ENCODE data around the gene KIRREL3.
A peak's percentile ranks its signal among the peaks of the same experiment; 100 is the strongest.

KIRREL3 gene

DNA sequence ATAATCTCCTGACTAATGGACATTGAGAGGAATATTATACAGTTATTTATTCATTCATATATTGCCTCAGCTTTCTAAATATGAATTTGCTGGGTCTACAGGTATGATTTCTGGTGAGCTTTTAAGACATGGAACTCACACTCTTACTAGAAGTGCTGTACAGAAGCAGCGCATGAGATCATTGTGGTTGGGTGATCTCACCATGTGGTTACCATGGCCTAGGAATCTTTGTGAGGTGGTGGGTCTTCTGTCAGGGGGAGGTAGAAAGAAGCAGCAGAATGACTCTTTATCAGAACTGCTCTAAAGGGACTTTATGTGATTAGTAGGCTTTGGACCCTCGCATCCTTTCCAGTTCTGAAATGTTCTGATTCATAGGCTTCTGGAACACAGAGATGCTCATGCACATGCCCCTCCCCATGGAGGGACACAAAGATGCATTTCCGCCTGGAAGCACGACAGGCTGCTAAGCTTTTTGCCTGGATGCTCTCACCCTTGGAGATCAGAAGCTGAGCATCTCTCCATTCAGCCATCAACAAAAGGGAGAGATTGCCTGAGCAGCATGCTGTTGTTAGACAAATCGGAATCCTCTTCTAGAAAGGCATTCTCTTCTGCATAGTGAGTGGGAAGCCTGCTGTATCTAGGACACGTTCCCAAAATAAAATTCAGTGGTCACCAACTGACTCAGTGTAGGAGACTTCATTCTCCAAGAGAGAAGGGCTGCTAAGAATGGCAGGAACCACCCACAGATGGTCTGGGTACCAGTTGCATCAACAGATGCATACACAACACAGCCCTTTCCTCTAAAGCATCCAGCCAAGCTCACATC lies 51.3 kb downstream of the KIRREL3 start:
- peak; percentile 83 for DNase-seq

DNA sequence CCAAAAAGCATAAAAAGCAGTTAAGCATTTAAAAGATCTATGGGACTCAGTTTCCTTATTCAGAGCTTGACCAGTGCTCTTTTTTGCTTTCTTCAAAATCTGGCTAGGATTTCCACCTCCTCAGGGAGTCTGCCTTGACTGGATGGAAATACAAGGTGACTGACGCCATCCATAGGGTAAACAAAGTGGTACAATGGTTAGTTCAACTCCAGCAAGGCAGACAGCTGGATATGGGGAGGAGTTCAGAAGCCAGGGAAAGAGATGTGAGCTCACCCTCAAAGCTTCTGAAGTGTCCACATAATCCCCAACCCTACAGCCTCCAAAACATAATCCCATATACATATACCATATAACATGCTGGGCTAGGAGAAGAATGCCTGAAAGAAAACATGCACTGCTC lies 52.0 kb downstream of the KIRREL3 start:
- no peak for DNase-seq

DNA sequence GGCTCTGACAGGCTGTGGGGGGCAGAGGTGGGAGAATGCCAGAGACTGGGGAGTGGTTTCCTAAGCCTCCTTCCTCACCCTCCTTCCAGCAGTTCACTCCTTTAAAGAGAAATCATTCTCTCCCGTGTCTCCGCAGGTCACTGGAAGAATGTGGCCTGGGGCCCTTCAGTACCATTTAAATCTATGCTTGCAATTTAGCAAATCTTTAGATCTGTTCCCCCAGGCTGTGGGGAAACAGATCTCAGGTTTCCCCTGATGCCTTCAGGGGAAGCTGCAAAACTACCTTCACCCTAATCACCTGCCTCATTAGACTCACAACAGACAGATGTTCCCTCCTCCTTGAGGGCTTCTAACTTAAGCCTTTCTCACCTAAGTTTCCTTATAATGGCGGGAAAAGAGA lies 55.3 kb downstream of the KIRREL3 start:
- DNase-seq: no peak

DNA sequence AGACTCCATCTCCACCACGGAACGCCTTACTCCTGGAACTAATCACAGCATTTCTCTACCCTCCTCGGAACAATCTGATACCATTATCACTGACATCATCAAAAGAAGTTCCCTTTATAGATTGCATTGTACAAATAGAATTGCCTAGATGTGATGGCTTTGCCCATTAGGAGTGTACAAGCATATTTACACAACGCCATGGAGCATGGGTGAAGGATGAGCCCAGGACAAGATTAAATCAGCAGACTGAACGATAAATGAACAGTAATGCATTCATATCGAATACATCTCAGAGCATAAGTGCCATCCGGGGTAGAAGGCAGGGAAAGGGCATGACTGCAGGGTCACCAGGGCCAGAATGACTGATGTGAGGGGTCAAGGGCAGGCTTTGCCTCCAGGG lies 57.3 kb downstream of the KIRREL3 start:
- DNase-seq: no peak

DNA sequence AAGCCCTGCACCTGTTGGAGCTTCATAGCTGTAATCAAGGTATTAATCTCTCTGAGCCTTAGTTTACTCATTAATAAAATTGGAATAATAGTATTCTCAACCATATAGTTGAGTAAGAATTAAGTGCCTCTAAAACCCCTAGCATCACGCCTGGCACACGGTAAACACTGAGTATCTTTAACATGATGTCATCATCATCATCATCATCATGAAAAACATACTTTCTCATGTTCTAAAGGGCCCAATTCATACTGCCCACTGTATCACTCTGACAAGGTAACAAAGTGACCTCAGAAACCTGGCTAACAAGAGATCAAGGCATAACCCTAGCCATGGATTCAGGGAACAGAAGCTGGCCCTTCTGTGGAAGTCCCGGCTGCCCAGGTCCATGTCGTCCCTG lies 58.4 kb downstream of the KIRREL3 start:
- DNase-seq: no peak

DNA sequence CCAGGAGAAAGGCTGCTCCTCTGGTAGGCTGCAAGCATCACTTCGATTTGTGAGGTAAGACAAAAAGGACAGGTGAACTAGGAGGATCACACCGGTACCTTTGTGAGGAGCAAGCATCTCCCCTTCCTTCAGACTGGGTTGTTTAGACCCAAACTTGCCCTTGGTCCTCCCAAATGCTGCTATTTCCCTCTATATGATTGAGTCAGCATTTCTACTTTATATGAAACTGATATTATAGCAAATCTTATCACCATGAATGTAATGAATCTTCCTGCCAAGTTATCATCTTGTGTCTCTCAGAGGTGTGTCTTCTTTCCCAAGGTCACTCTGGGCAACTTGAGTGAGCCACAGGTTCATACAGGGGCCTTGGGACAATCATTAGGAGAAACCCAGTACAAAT lies 61.0 kb downstream of the KIRREL3 start:
- DNase-seq: no peak

DNA sequence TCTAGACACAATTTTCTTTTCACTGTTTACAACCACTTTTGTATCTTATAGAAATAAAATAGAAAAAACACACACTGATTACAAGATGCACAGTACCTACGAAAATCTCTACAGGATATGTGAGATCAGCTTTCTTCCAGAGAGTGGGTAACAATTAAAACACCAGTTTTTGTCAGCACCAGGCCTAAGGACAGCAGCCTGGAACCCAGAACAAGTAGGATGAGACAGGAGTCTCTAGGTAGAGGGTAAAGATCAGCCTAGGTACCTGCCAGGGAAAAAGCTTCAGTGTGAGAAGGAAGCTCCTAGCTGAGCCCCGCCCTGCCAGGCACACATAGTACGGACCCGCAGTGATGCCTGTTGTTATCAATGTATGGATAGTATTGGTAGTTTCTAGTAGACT lies 61.9 kb downstream of the KIRREL3 start:
- no peak for DNase-seq

DNA sequence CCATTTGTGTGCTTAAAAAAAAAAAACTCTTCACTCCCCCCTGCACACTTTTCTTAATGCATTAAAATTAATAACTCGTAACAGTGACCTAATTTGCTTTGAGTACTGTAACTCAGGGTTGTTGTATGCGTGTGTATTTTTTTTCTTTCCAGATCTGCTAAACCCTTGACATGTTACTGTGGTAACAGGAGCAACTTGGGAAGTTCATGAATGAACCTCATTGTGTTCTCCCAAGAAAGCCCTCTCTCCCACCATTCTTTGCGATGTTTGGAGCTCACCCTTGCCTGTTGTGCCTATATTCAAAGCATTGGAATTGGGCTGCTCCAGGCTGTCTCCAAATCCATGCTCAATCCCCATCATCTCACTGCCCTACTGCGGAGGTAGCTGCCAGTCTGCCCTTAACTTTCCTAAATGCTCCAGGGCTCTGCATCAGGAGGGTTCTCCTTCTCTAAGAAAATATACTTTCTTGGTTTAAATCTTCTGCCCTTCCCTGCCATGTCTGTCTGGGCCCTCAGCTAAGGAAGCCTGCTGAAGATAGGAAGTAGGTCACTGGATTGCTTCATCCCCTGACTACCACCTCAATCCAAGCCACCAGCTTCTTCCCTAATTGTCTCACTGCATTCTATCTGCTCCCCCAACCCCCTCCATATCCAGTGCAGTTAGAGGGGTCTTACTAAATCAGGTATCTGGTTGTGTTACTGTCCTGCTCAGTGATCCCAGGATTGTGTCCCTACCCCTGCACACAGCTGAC lies 70.3 kb downstream of the KIRREL3 start:
- DNase-seq: no peak

DNA sequence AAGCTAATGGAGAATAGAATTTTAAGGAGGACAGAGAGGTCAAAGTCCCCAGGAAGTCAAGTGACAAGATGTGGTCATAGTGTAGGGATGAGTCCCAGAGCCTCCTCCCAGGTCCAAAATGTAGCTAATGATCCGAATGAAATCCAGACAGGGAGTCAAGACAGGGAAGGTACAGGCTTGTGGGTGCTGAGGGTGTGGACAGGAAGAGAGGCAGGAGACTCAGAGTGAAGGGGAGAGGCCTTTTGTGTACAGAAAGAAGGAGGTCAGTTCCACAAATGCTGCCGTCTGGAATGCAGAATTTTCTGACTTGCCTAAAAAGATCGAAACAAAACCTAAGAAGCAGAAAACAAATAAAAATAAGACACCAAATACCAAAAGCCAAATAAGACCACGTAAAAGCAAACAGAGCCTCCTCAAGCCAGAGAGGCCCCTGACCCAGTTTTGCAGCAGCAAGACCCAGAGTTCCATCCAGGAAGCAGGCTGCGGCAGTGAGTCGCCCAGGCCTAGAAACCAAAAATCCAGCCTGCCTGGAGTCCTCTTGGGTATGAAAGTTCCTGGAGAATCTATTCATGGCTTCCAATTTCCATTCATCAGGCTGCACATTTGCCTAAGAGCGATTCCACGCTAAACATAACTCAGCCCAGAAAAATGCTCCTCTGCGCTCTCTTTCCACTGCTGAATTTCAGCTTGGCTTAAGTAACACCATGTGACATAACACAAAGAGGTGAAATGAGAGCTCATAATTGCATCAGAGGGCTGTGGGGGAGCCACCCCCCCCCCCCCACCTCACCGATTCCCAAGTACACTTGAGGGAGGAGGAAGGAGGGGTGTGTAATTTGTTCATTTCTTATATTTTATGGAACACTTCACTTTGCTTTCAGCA lies 71.2 kb downstream of the KIRREL3 start:
- peak; percentile 68 for DNase-seq

DNA sequence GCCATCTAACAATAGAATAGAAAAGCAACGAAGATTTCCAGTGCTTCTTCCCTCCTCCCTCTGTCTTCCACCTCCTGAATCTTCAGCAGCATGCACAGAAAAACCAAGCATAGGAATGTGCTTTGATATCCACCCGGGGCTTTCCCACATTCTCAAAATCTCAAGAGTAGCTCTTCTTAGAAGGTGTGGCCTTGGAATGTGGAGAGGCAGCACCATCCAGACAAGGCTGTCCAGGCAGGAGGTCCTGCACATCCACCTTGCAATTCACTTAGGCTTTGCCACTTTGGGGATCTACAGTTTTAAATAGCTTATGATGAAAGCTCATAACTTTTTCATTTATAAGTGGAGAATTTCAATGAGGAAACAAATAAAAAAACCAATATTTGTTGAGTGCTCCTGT lies 72.9 kb downstream of the KIRREL3 start:
- DNase-seq: peak; percentile 39

DNA sequence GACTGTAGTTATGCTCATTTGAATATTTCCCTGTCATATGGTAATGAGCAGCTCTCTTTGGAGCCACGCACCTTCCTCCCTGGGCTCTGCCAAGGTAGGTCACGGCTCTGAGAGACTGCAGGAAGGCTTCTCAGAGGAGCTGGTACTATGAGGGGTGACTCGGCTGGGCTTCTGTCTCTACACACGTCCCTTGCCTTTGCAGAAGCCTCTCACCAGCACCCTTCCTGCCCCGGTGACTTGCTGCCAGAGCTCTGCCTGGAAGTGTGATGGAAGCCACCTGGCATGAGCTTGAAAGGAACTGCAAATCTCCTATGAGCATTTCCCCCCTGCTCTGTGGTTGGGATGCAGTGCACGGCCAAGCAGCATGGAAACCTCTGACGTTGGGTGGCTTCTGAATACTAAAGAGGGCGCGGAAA lies 74.2 kb downstream of the KIRREL3 start:
- DNase-seq: no peak

DNA sequence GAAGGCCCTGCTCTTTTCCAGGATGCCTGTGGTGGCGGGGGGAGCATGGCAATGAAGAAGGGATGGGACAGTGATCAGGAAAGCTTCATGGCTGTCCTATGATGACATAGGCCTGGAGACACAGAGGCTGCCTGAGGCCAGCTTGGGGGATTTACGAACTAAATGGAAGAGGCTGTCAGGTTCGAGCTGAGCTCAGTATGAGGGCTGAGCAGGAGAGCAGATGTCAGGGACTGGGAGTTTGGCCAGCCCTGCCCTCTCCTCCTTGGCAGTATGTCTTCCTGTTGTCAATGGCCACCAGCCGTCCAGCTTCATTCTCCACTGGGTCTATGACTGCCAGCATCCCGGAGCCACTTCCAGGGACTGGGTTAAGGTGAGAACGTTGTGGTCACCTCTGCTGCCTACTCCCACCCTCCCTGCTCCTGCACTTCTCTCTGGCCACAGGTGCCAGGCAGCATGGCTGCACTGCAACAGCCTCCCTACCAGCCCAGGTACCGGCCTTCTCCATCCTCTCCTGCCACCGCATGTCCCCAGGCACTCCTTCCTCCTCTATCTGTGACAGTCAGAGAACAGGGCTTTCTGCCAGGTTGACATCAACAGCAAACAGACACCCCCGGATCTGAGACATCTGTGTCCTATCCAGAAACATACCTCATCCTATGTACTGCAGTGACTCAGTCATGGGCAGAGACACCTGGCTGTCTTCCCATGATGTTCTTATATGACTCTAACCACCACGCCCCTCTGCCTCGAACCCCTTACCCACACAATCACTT lies 75.1 kb downstream of the KIRREL3 start:
- DNase-seq: no peak

DNA sequence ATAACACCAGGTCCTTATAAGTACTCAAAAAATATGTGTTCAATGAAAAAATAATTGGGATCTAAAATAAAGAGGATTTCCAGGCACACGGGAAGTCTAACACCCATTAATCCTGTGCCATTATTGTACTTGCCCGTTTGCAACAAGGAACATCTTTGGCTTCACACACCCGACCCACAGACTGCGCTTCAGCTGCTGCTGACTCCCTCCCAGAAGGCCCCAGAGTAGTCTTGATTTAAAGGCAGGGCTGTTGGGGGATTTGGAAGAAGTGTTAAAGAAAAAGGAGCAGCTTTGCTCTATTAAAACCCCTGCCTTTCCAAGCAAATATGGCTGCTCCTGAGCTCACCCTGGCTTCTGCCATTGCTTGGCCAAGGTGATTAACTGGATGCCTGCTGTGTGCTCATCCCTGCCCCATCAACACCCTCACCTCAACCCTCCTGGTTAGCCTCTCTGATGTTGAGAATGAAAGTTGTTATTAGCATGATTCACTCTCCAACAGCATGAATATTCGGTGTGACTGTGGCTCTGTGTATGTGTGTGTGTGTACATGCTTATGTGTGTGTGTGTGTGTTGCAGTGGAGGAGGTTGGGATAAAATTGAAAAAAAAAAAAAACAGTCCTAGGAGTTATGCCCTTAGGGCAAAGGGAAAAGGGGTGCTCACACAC lies 76.1 kb downstream of the KIRREL3 start:
- DNase-seq: no peak

DNA sequence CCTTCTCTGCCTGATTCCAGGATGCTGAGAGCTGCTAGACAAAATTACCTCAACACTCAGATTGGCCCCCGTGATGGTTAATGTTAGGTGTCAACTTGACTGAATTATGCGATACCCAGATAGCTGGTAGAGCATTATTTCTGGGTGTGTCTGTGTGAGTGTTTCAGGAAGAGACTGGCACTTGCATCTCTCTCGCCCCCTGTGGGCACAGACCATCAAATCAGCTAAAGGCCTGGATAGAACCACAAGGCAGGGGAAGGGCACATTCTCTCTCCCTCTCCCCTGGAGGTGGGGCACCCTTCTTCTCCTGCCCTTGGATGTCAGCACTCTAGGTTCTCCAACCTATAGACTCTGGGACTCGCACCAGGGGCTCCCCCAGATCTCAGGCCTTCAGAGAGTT lies 79.7 kb downstream of the KIRREL3 start:
- no peak for DNase-seq

DNA sequence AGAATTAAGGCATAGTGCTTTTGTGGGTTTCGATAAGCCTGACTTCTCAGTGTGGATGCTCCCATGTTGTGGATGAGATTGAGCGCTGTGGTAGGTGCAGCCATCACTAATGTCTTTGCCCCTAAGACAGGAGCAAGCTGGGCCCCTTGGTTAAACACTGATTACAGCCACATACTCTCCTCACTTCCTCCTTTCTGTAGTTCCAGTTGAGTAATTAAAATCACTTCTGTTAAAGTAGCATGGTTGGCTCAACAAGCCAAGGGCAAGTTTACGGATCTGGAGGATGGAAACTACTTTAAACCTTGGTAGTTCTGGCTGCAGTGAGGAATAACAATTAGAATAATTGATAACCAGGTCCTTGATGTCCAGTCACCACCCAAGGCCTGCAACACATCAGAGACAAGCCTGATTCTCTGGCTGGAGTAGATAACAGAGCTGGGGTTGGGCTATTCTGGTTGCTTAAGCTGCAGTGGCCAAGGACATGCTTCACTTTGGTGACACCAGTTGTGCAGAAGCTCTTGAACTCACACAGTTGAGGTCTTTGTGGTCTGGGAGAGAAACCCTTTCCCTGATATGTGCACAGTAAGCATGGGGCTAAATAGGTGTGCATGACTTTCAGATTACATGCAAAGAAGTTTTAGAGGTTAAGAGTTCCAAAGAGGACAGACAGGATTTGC lies 81.3 kb downstream of the KIRREL3 start:
- no peak for DNase-seq

DNA sequence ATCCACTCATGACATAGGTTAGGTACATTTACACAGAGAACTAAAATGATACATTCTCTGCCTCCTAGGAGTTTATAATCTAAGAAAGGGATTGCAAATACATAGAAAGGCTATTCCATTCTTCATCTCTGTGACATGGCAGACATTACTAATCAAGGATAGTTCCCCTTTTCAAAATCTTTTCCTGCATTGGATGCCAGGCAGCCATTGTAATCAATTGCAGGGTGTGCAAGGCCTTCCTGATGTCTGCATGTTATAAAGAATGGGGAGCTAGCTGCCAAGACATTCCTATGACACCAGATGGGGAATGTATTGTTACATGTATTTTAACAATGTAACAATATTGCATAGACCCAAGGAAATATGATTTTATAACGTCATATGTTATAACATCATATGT lies 82.0 kb downstream of the KIRREL3 start:
- DNase-seq: peak; percentile 57

DNA sequence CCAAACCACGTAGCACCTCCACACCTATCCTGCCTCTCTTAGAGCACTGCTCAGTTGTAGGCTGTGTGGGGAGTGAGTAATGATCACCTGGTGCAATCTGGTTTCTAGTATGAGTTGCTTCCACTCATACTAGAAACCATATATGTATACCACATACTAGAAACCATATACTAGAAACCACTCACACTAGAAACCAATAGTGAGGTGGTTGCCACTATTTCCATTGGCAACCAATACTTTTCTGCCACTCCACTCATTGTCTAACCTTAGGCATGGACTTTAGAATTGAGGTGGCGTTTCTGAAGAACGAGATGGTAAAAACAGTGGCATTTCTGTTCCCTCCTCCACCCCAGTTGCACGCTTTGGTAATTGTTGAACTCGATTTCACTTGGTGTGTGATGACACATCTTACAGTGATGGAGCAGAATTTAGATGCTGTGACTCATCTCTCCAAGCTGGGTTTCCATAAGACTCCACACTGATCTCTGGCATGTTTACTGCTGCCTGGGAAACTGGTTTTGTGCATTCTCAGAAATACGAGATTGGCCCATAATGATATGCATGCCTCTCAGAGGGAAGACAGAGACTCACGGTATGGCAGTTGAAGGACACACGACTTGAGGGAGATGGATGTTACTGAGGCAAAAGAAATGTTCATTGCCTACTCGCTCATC lies 82.9 kb downstream of the KIRREL3 start:
- DNase-seq: peak; percentile 98

DNA sequence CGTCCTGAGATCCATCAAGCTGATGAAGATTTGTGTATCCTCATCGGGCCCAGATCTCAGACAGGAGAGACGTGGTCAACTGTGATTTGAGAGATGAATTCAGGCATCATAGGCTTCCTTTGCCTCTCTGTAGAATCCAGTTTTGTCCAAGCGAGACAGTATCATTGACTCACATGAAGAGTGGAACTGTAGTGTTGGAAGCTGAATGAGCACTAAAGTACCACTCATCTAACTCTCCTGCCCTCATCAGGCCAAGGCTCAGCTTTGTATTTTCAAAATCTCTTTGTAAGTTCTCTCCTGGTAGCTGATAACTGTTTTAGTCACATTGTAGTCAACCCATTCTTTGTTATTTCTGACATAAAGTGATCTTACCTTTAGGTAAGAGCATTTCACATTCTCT lies 85.1 kb downstream of the KIRREL3 start:
- no peak for DNase-seq

DNA sequence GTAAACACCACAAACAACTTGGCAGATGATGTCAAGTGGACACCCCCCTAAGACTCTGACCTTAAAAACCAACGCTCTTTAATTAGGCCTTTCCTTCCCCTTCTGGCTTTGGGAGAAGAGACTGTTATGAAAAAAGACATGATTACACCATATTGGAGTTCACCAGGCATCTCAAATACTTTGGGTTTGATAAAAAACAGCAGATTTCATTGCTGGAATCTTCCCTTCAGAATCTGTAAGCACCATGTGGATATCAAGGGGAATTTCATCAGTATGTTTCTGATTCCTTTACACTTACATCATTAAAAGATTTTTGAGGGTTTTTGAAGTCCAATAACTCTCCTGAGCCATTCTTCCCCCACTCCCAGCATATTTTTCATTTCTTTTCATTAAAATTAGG lies 85.6 kb downstream of the KIRREL3 start:
- DNase-seq: peak; percentile 74

DNA sequence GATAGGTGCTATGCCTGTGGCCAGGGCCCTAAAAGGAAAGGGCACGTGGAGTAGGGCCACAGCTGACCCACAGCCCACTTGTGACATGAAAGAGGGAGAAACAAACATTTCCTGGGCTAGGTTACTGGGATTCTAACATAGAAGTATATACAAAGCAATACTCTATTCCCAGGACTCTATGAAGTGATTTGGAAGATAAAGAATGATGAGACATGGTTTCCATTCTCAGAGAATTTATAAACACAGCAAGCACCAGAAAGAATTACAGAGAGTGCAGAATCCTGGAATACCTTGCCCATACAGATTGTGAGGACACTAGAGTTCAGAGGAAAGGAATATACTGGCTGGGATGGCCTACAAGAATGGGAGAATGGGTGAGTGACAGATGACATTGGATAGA lies 86.4 kb downstream of the KIRREL3 start:
- no peak for DNase-seq

DNA sequence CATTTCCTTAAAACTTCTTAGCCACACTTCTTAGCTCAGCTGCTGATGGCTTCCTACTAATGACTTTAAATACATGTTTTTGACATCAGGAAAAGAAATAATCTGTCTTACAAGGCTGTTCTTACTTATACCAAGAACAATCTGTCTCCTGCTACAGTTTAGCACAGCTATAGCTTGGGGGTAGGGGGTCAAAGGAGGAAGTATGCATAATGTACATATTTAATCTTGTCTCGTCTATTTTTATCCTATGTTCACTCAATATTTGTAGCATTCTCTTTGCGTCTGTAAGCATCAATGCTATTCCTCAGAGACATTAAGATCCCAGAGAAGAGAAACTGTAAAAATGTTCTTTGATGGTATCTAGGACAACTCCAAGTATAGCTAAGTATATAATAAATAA lies 96.0 kb downstream of the KIRREL3 start:
- DNase-seq: no peak
